Activated T-helper 1 cell treated with anti-CD3 and anti-CD28 coated beads, Interleukin-12 subunit alpha, Interleukin-12 subunit beta, Interleukin-2, Interleukin-4 antibody, amounts not matched to agents 30 ng/mL and 10 ng/mL and 1 ng/mL, durations not matched to agents 14 hours and 24 hours and 36 hours (primary cell): ENCODE results near the gene NUP210. TPM values are rescaled to one million over a fixed set of nuclear protein-coding genes. Genes with fewer than 3 reads are reported as not detected.
A peak's percentile ranks its signal among the peaks of the same experiment; 100 is the strongest.

Experiments
- DNase-seq: peaks from one replicate; pipeline ENCODE4 v3.0.0; 2021; ENCODE audit warnings: low spot score
- H3K27ac Mint-ChIP-seq: one replicate; pipeline ENCODE4 v1.8.0; 2021; ENCODE audit warnings: mild to moderate bottlenecking, mixed read lengths
- H3K27me3 Mint-ChIP-seq: one replicate; pipeline ENCODE4 v1.8.0; 2022; ENCODE audit warnings: mild to moderate bottlenecking, moderate library complexity, mixed read lengths; ENCODE audit not compliant: insufficient read depth
- H3K36me3 Mint-ChIP-seq: one replicate; pipeline ENCODE4 v1.8.0; 2021; ENCODE audit warnings: low read depth, mixed read lengths
- H3K4me1 Mint-ChIP-seq: one replicate; pipeline ENCODE4 v1.8.0; 2021; ENCODE audit warnings: low read depth, mixed read lengths
- H3K4me3 Mint-ChIP-seq: one replicate; pipeline ENCODE4 v1.8.0; 2021; ENCODE audit warnings: mild to moderate bottlenecking, moderate library complexity, mixed read lengths
- H3K9me3 Mint-ChIP-seq: one replicate; pipeline ENCODE4 v1.8.0; 2021; ENCODE audit warnings: mixed read lengths
- intact Hi-C: fragments of 100-400 bp; cut with micrococcal nuclease; formaldehyde crosslinking; loops from one replicate; pipeline ENCODE4 v1.15.1; 2024
- total RNA-seq: library from RNA; stranded (reverse); gene quantifications from 2 replicates; pipeline ENCODE4 v1.2.3, GENCODE V29; 2022

Gene NUP210
- total RNA-seq, 1 donor from 2014 or later, result 152 TPM

DNA sequence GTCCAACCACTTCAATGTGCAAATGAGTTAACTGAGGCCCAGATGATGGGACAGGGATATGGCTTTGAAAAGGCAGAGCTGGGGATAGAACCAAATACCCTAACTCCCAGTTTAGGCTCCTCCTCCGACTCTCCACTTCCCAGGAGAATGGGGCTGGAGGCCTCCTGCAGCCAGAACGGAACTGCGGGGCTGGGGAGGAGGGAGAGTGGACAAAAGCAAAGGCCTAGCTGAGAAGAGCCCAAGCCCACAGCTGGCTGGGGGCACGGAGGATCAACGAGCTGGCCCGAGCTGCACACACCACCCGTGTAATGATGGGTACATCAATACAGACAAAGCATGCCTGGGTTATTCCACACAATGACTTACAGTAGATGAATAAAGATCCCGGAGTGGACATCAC is 74.8 kb downstream of the NUP210 start:
- Mint-ChIP-seq H3K27ac (no peak overlapping the region), H3K27me3 (no peaks in the 10 kb centered on the region)
- intact Hi-C loops, result loop anchor here (10.0 kb wide), 1 partner anchor 550 kb away; no protein-coding TSS in a partner anchor

DNA sequence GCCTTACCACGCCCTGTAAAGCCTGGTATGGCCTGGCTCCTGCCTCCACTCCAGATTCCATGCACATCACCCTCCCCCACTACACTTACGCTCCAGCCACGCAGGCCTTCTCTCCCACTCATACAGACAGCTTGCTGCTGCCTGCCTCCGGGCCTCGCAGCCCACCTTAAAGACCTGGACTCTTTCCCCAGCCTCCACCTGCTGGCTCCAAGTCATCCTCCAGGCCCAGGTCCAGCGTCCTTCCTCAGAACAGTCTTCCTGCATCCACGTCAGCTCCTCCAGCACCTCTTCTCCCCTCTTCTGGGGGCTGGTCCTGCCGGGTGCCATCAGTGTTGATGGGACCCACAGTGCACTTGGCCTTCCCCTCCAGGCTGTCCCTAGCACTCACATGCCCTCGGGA is 75.5 kb downstream of the NUP210 start:
- no peak for DNase-seq
- H3K27ac Mint-ChIP-seq, result peak overlapping the region; percentile 37
- intact Hi-C loops, result loop anchor here (10.0 kb wide), 1 partner anchor 550 kb away; no protein-coding TSS in a partner anchor

More for the DNA sequence above, 74.8 kb downstream of the NUP210 start:
- no peak overlapping the region for H3K4me3 Mint-ChIP-seq
- H3K9me3 Mint-ChIP-seq, result no peaks in the 10 kb centered on the region
- peaks cover 45% of the 10 kb centered on the region for H3K4me1 Mint-ChIP-seq
- H3K36me3 Mint-ChIP-seq, result peaks cover 60% of the 10 kb centered on the region
- DNase-seq, result no peak

DNA sequence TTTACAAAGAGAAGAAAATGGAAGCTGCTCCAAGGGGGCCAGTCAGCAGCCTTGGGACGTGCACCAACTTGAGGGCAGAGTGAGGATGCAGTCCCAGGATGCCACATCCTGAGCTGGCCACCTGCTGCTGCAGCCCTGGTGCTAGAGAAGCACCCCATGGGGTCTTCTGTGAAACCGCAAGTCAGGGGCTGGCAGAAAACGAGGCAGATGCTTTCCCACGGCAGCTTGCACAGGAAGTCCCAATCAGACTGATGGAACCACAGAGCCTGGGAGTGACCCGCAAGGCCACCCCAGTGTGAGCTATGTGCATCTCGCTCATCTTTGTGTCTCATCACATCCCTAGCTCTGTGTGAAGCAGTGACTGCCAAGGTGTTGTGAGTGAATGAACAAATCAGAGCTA is 76.5 kb downstream of the NUP210 start:
- Mint-ChIP-seq H3K27me3 (no peaks in the 10 kb centered on the region), H3K27ac (no peak overlapping the region), H3K9me3 (no peaks in the 10 kb centered on the region), H3K36me3 (peaks cover 54% of the 10 kb centered on the region), H3K4me1 (peaks cover 29% of the 10 kb centered on the region), H3K4me3 (no peak overlapping the region)
- intact Hi-C loops, result loop anchor here (10.0 kb wide), 1 partner anchor 551 kb away; no protein-coding TSS in a partner anchor
- DNase-seq, result no peak

More for the DNA sequence above, 75.5 kb downstream of the NUP210 start:
- Mint-ChIP-seq H3K27me3 (no peaks in the 10 kb centered on the region), H3K4me1 (peaks cover 39% of the 10 kb centered on the region), H3K4me3 (no peak overlapping the region), H3K36me3 (peaks cover 55% of the 10 kb centered on the region), H3K9me3 (no peaks in the 10 kb centered on the region)

DNA sequence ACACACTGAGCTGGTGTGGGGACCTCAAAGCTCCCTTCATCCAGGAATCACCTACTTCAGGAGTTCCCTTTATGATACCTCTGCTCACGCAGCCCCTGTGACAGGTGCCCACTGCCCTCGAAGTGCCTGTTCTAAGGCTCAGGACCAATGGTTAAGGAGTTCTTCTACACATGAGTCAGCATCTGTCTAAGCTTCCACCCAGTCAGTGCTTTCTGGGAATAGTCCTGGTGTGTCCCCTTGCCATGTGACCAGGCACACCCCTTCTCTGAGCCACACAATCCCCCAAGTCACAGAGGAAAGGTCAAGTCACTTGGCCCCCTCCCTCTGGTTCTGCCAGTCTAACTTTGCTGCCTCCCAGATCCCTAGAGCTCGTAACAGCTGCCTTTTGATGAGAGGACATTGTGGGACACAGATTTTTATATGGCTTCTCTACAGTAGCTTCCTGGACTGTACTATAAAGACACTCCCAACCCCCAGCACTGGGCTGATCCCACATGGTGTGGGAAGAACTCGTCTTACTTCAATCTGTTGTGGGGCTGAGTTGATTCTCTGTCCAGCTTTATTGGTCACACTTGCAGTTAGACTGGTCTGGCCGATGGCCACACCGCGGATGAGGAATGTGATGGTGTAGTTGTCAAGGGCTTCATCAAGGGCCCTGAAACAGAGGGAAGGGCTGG is 78.8 kb downstream of the NUP210 start:
- H3K4me1 Mint-ChIP-seq, result peaks cover 9% of the 10 kb centered on the region
- peaks cover 51% of the 10 kb centered on the region for H3K36me3 Mint-ChIP-seq
- H3K4me3 Mint-ChIP-seq, result no peak overlapping the region
- no peaks in the 10 kb centered on the region for H3K27me3 Mint-ChIP-seq
- H3K27ac Mint-ChIP-seq, result no peak overlapping the region
- intact Hi-C loops, result loop anchor here (10.0 kb wide), 1 partner anchor 553 kb away; no protein-coding TSS in a partner anchor
- H3K9me3 Mint-ChIP-seq, result no peaks in the 10 kb centered on the region
- no peak for DNase-seq

- Mint-ChIP-seq H3K36me3 (peaks cover 50% of the 10 kb centered on the region), H3K27me3 (no peaks in the 10 kb centered on the region), H3K27ac (no peak overlapping the region), H3K9me3 (no peaks in the 10 kb centered on the region), H3K4me3 (no peak overlapping the region), H3K4me1 (peaks cover 4% of the 10 kb centered on the region)
- intact Hi-C loops, result loop anchor here (10.0 kb wide), 1 partner anchor 555 kb away; no protein-coding TSS in a partner anchor
- no peak for DNase-seq
Measured at GRCh38 chr3:13339833-13340232, 80.3 kb downstream of the NUP210 start.

GRCh38 chr3:13338996-13339395 is 81.1 kb downstream of the NUP210 start:
- H3K27ac Mint-ChIP-seq, result no peak overlapping the region
- intact Hi-C loops, result no loop called here
- no peak for DNase-seq
- peaks cover 47% of the 10 kb centered on the region for H3K36me3 Mint-ChIP-seq
- H3K4me1 Mint-ChIP-seq, result peaks cover 1% of the 10 kb centered on the region
- no peak overlapping the region for H3K4me3 Mint-ChIP-seq
- H3K27me3 Mint-ChIP-seq, result no peaks in the 10 kb centered on the region
- no peaks in the 10 kb centered on the region for H3K9me3 Mint-ChIP-seq

DNA sequence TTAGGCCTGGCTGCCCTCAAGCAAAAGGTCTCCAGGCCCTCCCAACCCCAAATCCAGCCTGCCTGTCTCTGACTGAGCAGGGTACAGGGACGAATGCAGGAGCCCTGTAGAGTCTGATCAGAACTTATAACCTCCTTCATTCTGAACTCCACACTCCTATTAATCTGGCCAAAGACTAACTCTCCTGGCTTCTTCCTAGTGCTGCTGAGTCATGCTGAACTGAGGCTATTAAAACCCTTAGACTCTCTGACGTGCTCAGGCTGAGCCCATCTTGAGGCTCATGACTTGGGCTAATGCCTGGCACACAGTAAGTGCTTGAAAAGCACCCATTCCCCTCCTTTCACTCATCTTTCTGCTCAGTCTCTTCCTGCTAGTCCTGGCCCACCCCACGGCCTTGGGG is 81.9 kb downstream of the NUP210 start:
- H3K9me3 Mint-ChIP-seq, result no peaks in the 10 kb centered on the region
- H3K4me1 Mint-ChIP-seq, result no peaks in the 10 kb centered on the region
- H3K27ac Mint-ChIP-seq, result no peak overlapping the region
- peaks cover 44% of the 10 kb centered on the region for H3K36me3 Mint-ChIP-seq
- H3K4me3 Mint-ChIP-seq, result no peak overlapping the region
- intact Hi-C loops, result no loop called here
- no peak for DNase-seq
- H3K27me3 Mint-ChIP-seq, result no peaks in the 10 kb centered on the region

DNA sequence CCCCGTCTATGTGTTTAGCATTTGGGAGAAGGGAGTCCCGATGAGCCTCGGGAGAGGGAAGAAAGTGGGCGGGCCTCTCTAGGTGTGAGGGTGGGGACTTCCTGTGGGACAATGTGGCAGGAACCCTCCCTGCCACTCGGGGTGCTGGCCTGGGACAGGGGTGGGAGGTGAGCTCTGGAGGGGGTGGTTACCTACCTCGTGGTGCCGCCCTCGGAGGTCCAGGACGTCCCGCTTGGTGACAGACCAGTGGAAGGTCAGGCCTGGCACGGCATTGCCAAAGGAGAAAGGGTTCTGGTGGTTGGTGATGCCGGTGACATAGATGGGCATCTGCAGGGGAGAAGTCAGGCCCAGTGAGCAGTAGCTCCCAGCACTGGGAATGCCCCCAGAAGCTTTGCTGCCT is 83.5 kb downstream of the NUP210 start:
- intact Hi-C loops, result no loop called here
- no peak overlapping the region for H3K27ac Mint-ChIP-seq

GRCh38 chr3:13335503-13335902 is 84.6 kb downstream of the NUP210 start:
- H3K27ac Mint-ChIP-seq, result no peak overlapping the region
- peaks cover 45% of the 10 kb centered on the region for H3K36me3 Mint-ChIP-seq
- intact Hi-C loops, result no loop called here
- H3K4me3 Mint-ChIP-seq, result no peak overlapping the region
- H3K27me3 Mint-ChIP-seq, result no peaks in the 10 kb centered on the region
- no peaks in the 10 kb centered on the region for H3K4me1 Mint-ChIP-seq
- no peak for DNase-seq
- H3K9me3 Mint-ChIP-seq, result no peaks in the 10 kb centered on the region

More for the DNA sequence above, 83.5 kb downstream of the NUP210 start:
- Mint-ChIP-seq H3K4me1 (no peaks in the 10 kb centered on the region), H3K27me3 (no peaks in the 10 kb centered on the region), H3K4me3 (no peak overlapping the region), H3K36me3 (peaks cover 44% of the 10 kb centered on the region), H3K9me3 (no peaks in the 10 kb centered on the region)
- no peak for DNase-seq

DNA sequence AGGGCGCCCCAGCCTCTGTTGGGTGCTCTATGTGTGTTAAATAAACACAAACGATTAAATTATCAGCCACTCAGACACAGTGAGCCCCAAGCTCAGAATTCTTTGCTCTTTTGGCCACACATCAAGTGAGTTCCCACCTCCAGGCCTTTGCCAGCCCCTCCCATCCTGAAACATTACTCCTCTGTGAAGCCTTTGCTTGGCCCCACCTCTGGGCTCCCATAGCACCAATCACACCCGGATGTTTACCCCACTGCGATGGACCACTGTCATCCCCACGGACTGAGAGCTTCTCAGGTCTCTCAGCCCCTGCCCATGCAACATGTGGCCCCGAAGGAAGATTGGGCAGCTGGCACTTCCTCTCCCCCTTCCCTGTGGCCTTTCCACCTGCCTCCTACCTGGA is 85.1 kb downstream of the NUP210 start:
- Mint-ChIP-seq H3K4me1 (no peaks in the 10 kb centered on the region), H3K4me3 (no peak overlapping the region), H3K27me3 (no peaks in the 10 kb centered on the region), H3K36me3 (peaks cover 48% of the 10 kb centered on the region), H3K27ac (no peak overlapping the region), H3K9me3 (no peaks in the 10 kb centered on the region)
- intact Hi-C loops, result no loop called here
- DNase-seq, result no peak

DNA sequence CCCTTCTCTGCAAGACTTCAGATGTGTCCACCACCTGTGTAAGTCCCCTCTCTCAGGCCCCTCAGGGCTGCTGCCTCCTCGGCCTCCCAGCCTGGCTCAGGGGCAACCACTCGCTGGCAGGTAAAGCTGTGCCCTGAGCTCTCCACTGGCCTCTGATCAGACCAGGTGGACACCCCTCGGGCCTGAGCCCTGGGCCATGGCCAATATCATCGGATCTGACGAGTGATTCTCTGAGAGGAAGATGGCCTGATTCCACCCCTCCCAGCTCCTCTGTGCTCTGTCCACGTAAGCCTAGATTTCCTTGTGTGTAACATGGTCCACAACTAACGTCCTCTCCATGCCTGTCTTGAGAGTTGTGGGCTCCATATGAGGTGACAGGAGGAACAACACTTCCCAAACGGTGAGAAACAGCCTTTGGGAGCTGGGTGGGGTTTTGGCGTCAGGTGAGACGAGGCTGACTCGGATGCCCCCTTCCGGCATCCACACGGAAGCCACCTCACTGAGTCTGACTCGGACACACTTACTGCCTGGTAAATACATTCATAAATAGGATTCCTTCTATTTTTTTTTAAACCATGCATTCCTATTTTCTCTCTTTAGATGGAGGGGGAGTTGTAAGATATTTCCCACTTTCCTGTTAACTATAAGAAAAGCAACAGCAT is 86.8 kb downstream of the NUP210 start:
- H3K36me3 Mint-ChIP-seq, result peaks cover 52% of the 10 kb centered on the region
- no peak overlapping the region for H3K4me3 Mint-ChIP-seq
- no peak for DNase-seq
- intact Hi-C loops, result no loop called here
- H3K9me3 Mint-ChIP-seq, result no peaks in the 10 kb centered on the region
- H3K27ac Mint-ChIP-seq, result no peak overlapping the region
- no peaks in the 10 kb centered on the region for H3K27me3 Mint-ChIP-seq
- H3K4me1 Mint-ChIP-seq, result no peaks in the 10 kb centered on the region

DNA sequence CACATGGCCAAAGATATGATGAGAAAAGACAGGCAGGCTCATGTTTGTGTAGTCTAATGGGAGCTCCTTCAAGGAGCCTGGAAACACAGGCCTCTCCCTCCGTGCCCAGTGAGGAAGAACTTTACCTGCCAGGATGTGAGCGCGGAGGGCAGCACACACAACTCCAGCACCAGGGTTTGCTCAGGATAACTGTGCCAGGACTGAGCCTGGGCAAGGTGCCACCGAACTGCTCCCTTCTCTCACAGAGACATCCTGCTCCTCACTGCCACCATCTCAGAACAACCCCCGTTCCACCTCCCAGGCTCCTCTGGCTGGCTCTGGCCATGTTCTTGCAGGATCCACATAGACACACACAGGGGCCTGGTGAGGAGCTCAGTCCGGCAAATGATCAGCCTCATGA is 87.4 kb downstream of the NUP210 start:
- DNase-seq, result no peak
- intact Hi-C loops, result no loop called here
- no peaks in the 10 kb centered on the region for H3K4me1 Mint-ChIP-seq
- no peaks in the 10 kb centered on the region for H3K27me3 Mint-ChIP-seq
- no peak overlapping the region for H3K27ac Mint-ChIP-seq
- peaks cover 52% of the 10 kb centered on the region for H3K36me3 Mint-ChIP-seq
- H3K9me3 Mint-ChIP-seq, result no peaks in the 10 kb centered on the region
- H3K4me3 Mint-ChIP-seq, result no peak overlapping the region

GRCh38 chr3:13332158-13332557 is 88.0 kb downstream of the NUP210 start:
- Mint-ChIP-seq H3K36me3 (peaks cover 49% of the 10 kb centered on the region), H3K27ac (no peak overlapping the region), H3K4me1 (no peaks in the 10 kb centered on the region), H3K27me3 (no peaks in the 10 kb centered on the region), H3K9me3 (no peaks in the 10 kb centered on the region), H3K4me3 (no peak overlapping the region)
- intact Hi-C loops, result no loop called here
- no peak for DNase-seq
